Measurements from ENCODE around the gene KRAS.

KRAS gene

GRCh38 chr12:25254271-25254880 lies 3.6 kb upstream of the KRAS start:
- no peak for DNase-seq (ENCODE audit: low spot score)

- DNase-seq (ENCODE audit: low spot score): no peak
Measured at GRCh38 chr12:25253371-25254068, 2.8 kb upstream of the KRAS start.

- no peak for DNase-seq (ENCODE audit: low spot score)
Measured at GRCh38 chr12:25252946-25253345, 2.2 kb upstream of the KRAS start.

GRCh38 chr12:25251769-25252168 lies 1.0 kb upstream of the KRAS start:
- no peak for DNase-seq (ENCODE audit: low spot score)

- peak; percentile 81 for DNase-seq (ENCODE audit: low spot score)
Measured at GRCh38 chr12:25249931-25250738, 594 bp downstream of the KRAS start.

- DNase-seq (ENCODE audit: low spot score): no peak
Measured at GRCh38 chr12:25248732-25249131, 2.0 kb downstream of the KRAS start.

- DNase-seq (ENCODE audit: low spot score): no peak
Measured at GRCh38 chr12:25248137-25248536, 2.6 kb downstream of the KRAS start.

GRCh38 chr12:25245491-25245890 lies 5.2 kb downstream of the KRAS start:
- DNase-seq (ENCODE audit: low spot score): no peak

GRCh38 chr12:25243680-25243990 lies 7.1 kb downstream of the KRAS start:
- DNase-seq (ENCODE audit: low spot score): no peak

GRCh38 chr12:25242981-25243679 lies 7.6 kb downstream of the KRAS start:
- DNase-seq (ENCODE audit: low spot score): no peak

- DNase-seq (ENCODE audit: low spot score): no peak
Measured at GRCh38 chr12:25241167-25242020, 9.3 kb downstream of the KRAS start.

GRCh38 chr12:25236626-25237025 lies 14.1 kb downstream of the KRAS start:
- no peak for DNase-seq (ENCODE audit: low spot score)

GRCh38 chr12:25236190-25236589 lies 14.5 kb downstream of the KRAS start:
- DNase-seq (ENCODE audit: low spot score): no peak

GRCh38 chr12:25213338-25213737 lies 37.4 kb downstream of the KRAS start:
- DNase-seq (ENCODE audit: low spot score): no peak

GRCh38 chr12:25208554-25208953 lies 42.2 kb downstream of the KRAS start:
- no peak for DNase-seq (ENCODE audit: low spot score)

GRCh38 chr12:25207846-25208245 lies 42.9 kb downstream of the KRAS start:
- DNase-seq (ENCODE audit: low spot score): no peak

- DNase-seq (ENCODE audit: low spot score): no peak
Measured at GRCh38 chr12:25207411-25207810, 43.3 kb downstream of the KRAS start.

GRCh38 chr12:25202137-25202536 lies 48.6 kb downstream of the KRAS start:
- DNase-seq (ENCODE audit: low spot score): no peak

GRCh38 chr12:25200703-25201102 lies 50.0 kb downstream of the KRAS start:
- no peak for DNase-seq (ENCODE audit: low spot score)

- DNase-seq (ENCODE audit: low spot score): no peak
Measured at GRCh38 chr12:25197608-25198007, 53.1 kb downstream of the KRAS start.

GRCh38 chr12:25195056-25195971 lies 55.4 kb downstream of the KRAS start, which contains the start of the genes DNAI7 and ETFRF1:
Gene DNAI7 (minus strand): TSS chr12:25195160. CDS start chr12:25195078, 82 bp downstream.
Gene ETFRF1 (plus strand): TSS chr12:25195237. CDS start chr12:25203957, 8,720 bp downstream.
- DNase-seq (ENCODE audit: low spot score): peak; percentile 100
